Lower lobe of right lung (tissue), 2 donors: ENCODE data around the gene SMYD3. TPM values are rescaled to one million over a fixed set of nuclear protein-coding genes. Genes with fewer than 3 reads are reported as not detected.

ENCODE experiments used
- ATAC-seq, 2 donors: fragments of 200-7000 bp; cut with Tn5 transposase; one replicate each; pipeline ENCODE4 v1.9.1; 2020 to 2022; ENCODE audit warnings: mild to moderate bottlenecking in 2 of 2, moderate library complexity in 2 of 2
- DNase-seq: peaks from one replicate; pipeline ENCODE4 v3.0.0-alpha.2; 2020
- H3K27ac ChIP-seq: fragments of 200-600 bp; one replicate; pipeline ENCODE4 v1.8.0; 2022
- H3K27me3 ChIP-seq: fragments of 200-600 bp; one replicate; pipeline ENCODE4 v1.8.0; 2022; ENCODE audit warnings: low read depth
- H3K36me3 ChIP-seq: fragments of 200-600 bp; one replicate; pipeline ENCODE4 v1.8.0; 2022; ENCODE audit warnings: mild to moderate bottlenecking
- H3K4me1 ChIP-seq: fragments of 200-600 bp; one replicate; pipeline ENCODE4 v1.8.0; 2022
- H3K4me3 ChIP-seq: fragments of 200-600 bp; one replicate; pipeline ENCODE4 v1.8.0; 2022; ENCODE audit warnings: mild to moderate bottlenecking
- H3K9me3 ChIP-seq: fragments of 200-600 bp; one replicate; pipeline ENCODE4 v1.8.0; 2022
- intact Hi-C: fragments of 100-400 bp; cut with DNase I; formaldehyde crosslinking; loops from one replicate; pipeline ENCODE4 v1.11.0; 2022
- total RNA-seq: library from RNA; stranded (reverse); fragmentation: NEBNext Ultra II Directional; extraction: Animal tissue kit (Norgen Biotek cat#: 25700); gene quantifications from one replicate; pipeline ENCODE4 v1.2.1, GENCODE V29; 2021
- TF ChIP-seq, protein P1 (sequence below): fragments of 200-600 bp; IDR thresholded peaks from one replicate; pipeline ENCODE4 v1.8.0; 2022; ENCODE audit warnings: antibody characterized with exemption, mild to moderate bottlenecking
- donor health status: DM: no; HTN: yes; CAD: no; lungs with severe emphysema.

Gene SMYD3
- total RNA-seq, 1 donor from 2014 or later = 20.5 TPM

DNA sequence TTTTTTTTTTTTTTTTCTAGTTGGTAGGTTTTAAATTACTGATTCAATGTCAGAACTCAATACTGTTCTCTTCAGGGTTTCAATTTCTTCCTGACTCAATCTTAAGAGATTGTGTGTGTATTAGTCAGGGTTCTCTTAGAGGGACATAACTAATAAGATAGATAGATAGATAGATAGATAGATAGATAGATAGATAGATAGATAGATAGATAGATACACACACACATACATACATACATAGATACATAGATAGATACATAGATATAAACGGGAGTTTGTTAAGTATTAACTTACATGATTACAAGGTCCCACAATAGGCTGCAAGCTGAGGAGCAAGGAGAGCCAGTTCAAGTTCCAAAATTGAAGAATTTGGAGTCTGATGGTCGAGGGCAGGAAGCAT lies 251.3 kb downstream of the SMYD3 start:
- Histone ChIP-seq H3K27ac (no peak overlapping the region), H3K4me3 (no peak overlapping the region), H3K9me3 (no peaks in the 10 kb centered on the region), H3K27me3 (no peaks in the 10 kb centered on the region), H3K4me1 (no peaks in the 10 kb centered on the region), H3K36me3 (no peaks in the 10 kb centered on the region)
- DNase-seq (no peak), ATAC-seq (no peak)
- intact Hi-C loops = no loop called here
- TF ChIP-seq, protein P1, sequence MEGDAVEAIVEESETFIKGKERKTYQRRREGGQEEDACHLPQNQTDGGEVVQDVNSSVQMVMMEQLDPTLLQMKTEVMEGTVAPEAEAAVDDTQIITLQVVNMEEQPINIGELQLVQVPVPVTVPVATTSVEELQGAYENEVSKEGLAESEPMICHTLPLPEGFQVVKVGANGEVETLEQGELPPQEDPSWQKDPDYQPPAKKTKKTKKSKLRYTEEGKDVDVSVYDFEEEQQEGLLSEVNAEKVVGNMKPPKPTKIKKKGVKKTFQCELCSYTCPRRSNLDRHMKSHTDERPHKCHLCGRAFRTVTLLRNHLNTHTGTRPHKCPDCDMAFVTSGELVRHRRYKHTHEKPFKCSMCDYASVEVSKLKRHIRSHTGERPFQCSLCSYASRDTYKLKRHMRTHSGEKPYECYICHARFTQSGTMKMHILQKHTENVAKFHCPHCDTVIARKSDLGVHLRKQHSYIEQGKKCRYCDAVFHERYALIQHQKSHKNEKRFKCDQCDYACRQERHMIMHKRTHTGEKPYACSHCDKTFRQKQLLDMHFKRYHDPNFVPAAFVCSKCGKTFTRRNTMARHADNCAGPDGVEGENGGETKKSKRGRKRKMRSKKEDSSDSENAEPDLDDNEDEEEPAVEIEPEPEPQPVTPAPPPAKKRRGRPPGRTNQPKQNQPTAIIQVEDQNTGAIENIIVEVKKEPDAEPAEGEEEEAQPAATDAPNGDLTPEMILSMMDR = no peak

DNA sequence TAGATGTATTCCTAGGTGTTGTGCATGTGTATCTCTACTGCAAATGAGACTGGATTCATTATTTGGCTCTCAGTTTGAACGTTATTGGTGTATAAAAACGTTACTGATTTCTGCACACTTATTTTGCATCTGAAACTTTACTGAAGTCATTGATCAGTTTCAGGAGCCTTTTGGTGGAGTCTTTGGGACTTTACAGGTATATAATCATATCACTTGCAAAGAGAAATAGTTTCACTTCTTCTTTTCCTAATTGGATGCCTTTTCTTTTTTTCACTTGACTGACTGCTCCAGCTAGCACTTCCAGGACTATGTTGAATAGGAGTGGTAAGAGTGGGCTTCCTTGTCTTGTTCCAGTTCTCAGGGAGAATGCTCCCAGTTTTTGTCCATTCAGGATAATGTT lies 252.2 kb downstream of the SMYD3 start:
- Histone ChIP-seq H3K4me1 (no peaks in the 10 kb centered on the region), H3K9me3 (no peaks in the 10 kb centered on the region), H3K27me3 (no peaks in the 10 kb centered on the region), H3K27ac (no peak overlapping the region), H3K36me3 (no peaks in the 10 kb centered on the region), H3K4me3 (no peak overlapping the region)
- intact Hi-C loops = no loop called here
- TF ChIP-seq, protein P1 = no peak
- no peak for ATAC-seq
- DNase-seq = no peak

DNA sequence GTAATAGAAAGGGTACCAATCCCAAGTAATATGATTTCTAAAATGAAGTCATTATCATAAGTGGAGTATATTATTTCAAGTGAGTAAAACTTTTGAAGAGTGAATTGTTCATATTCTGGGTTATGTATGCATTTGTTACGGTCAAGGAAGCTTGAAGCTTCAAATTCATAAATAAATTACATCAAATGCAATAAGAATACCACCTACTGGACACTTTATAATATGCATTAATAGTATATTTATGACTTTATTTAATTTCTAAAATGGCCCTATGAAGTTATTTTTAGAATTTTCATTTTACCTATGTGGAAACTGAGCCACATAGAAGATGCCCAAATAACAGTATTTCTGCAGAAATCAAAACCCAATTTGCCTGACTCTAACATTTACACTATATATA lies 260.6 kb downstream of the SMYD3 start:
- DNase-seq (no peak), ATAC-seq (no peak)
- Histone ChIP-seq H3K36me3 (no peaks in the 10 kb centered on the region), H3K27me3 (no peaks in the 10 kb centered on the region), H3K9me3 (no peaks in the 10 kb centered on the region), H3K27ac (no peak overlapping the region), H3K4me1 (no peaks in the 10 kb centered on the region), H3K4me3 (no peak overlapping the region)
- TF ChIP-seq, protein P1 = no peak
- intact Hi-C loops = no loop called here

DNA sequence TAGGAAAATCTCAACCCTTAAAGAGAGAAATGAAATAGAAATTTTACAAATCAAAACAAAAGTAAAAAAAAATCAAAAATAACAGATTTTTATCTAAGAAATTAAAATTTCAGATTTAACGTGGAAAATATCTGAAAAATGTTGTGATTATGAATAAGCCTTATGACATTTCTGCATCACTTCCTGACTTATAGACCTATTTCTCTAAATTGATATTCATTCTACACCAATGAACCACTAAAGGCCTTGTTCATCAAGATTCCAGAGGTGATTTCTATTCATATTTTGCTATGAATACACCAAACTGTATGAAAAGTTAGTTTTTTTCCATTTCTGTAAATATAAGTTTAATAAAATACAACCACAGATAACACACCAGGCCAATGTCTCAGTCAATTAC lies 261.5 kb downstream of the SMYD3 start:
- no peak overlapping the region for H3K27ac ChIP-seq
- no peak for DNase-seq
- no peaks in the 10 kb centered on the region for H3K4me1 ChIP-seq
- H3K4me3 ChIP-seq = no peak overlapping the region
- intact Hi-C loops = no loop called here
- TF ChIP-seq, protein P1 = no peak
- H3K9me3 ChIP-seq = no peaks in the 10 kb centered on the region
- no peaks in the 10 kb centered on the region for H3K36me3 ChIP-seq
- ATAC-seq = no peak
- no peaks in the 10 kb centered on the region for H3K27me3 ChIP-seq

DNA sequence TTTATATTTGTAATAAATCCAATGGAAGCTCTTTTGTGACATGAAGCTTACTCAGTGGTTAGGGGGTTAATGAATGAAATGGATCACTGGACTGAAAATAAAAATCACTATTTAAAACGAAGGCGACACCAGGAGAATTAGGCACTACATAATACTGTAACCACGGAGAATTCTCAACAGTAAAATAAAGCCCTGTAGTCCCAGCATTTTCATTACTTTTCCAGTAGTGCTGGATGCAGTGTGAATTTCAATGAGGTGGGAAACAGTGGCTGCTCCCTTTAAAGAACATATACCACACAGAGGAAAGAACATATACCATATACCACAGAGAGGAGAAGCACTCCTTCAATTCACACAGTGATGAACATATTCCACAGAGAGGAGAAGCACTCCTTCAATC lies 275.0 kb downstream of the SMYD3 start:
- ATAC-seq (no peak), DNase-seq (no peak)
- Histone ChIP-seq H3K27ac (no peak overlapping the region), H3K4me1 (no peaks in the 10 kb centered on the region), H3K36me3 (no peaks in the 10 kb centered on the region), H3K27me3 (no peaks in the 10 kb centered on the region), H3K9me3 (no peaks in the 10 kb centered on the region), H3K4me3 (no peak overlapping the region)
- intact Hi-C loops = no loop called here
- TF ChIP-seq, protein P1 = no peak

DNA sequence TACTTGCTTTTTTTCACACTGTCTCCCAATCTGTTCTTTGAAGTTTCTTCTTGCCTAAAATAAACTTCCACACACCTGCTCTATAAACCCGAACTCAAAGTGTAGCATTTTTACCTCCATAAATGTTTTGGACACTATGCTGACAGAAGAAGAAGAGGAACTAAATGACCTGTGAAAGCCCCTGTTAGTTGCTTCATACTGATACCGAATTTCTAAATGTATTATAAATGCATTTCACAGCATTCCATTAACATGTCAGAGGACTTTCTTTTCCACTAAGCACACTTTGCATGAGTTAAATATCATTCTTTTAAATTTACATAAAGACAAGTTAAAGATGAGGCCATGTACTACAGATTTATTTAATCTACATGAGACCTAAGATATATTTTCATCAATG lies 281.0 kb downstream of the SMYD3 start:
- TF ChIP-seq, protein P1 = no peak

More for the DNA sequence above, 281.0 kb downstream of the SMYD3 start:
- no peak for DNase-seq
- no peaks in the 10 kb centered on the region for H3K9me3 ChIP-seq
- no peaks in the 10 kb centered on the region for H3K27me3 ChIP-seq
- H3K4me1 ChIP-seq = no peaks in the 10 kb centered on the region
- H3K4me3 ChIP-seq = no peak overlapping the region
- no peak overlapping the region for H3K27ac ChIP-seq
- intact Hi-C loops = no loop called here
- H3K36me3 ChIP-seq = no peaks in the 10 kb centered on the region
- no peak for ATAC-seq
